Measurements from ENCODE around the gene RAET1L. TPM values are rescaled to one million over a fixed set of nuclear protein-coding genes. Genes with fewer than 3 reads are reported as not detected.

Gene RAET1L
- total RNA-seq, 3 donors from 2014 or later: not detected

- Histone ChIP-seq H3K4me1 (no peaks in the 10 kb centered on the region), H3K27ac (no peak overlapping the region), H3K9me3 (no peaks in the 10 kb centered on the region), H3K36me3 (no peaks in the 10 kb centered on the region), H3K27me3 (peaks cover 0 to 28% of the 10 kb centered on the region in 2 donors), H3K4me3 (no peak overlapping the region)
- intact Hi-C loops (cut with DNase I; ENCODE audit: low total_unique reads): no loop called here
- no peak for DNase-seq (ENCODE audit: low spot score in 2 of 2)
- TF ChIP-seq CTCF (IDR thresholded peaks at IDR 0.05): no peak
- no peak for TF ChIP-seq POLR2AphosphoS5 (IDR thresholded peaks at IDR 0.05)
- no peak for TF ChIP-seq POLR2A (IDR thresholded peaks at IDR 0.05)
Observed at GRCh38 chr6:150043501-150044412, 18.4 kb upstream of the RAET1L start.

GRCh38 chr6:150043096-150043495 is 17.8 kb upstream of the RAET1L start:
- Histone ChIP-seq H3K36me3 (no peaks in the 10 kb centered on the region), H3K9me3 (no peaks in the 10 kb centered on the region), H3K27me3 (peaks cover 0 to 34% of the 10 kb centered on the region in 2 donors), H3K4me3 (no peak overlapping the region), H3K4me1 (no peaks in the 10 kb centered on the region), H3K27ac (no peak overlapping the region)
- DNase-seq (ENCODE audit: low spot score in 2 of 2): no peak
- intact Hi-C loops (cut with DNase I; ENCODE audit: low total_unique reads): no loop called here
- no peak for TF ChIP-seq POLR2AphosphoS5 (IDR thresholded peaks at IDR 0.05)
- TF ChIP-seq POLR2A (IDR thresholded peaks at IDR 0.05): no peak

GRCh38 chr6:150038202-150039062 is 13.1 kb upstream of the RAET1L start:
- Histone ChIP-seq H3K36me3 (no peaks in the 10 kb centered on the region), H3K4me3 (peak overlapping the region in 2 of 3 donors; percentile 34 to 62)

GRCh38 chr6:150037526-150038201 is 12.3 kb upstream of the RAET1L start:
- H3K4me3 ChIP-seq: peak overlapping the region in 2 of 3 donors; percentile 34 to 62
- H3K9me3 ChIP-seq: no peaks in the 10 kb centered on the region
- TF ChIP-seq POLR2A (IDR thresholded peaks at IDR 0.05): no peak
- no peak for TF ChIP-seq CTCF (IDR thresholded peaks at IDR 0.05)
- TF ChIP-seq POLR2AphosphoS5 (IDR thresholded peaks at IDR 0.05): no peak
- H3K27me3 ChIP-seq: peaks cover 3 to 61% of the 10 kb centered on the region in 2 donors
- peaks cover 0 to 5% of the 10 kb centered on the region in 2 donors for H3K4me1 ChIP-seq
- H3K36me3 ChIP-seq: no peaks in the 10 kb centered on the region
- intact Hi-C loops (cut with DNase I; ENCODE audit: low total_unique reads): no loop called here
- no peak for DNase-seq (ENCODE audit: low spot score in 2 of 2)
- H3K27ac ChIP-seq: no peak overlapping the region

More at GRCh38 chr6:150038202-150039062, 13.1 kb upstream of the RAET1L start:
- TF ChIP-seq CTCF (IDR thresholded peaks at IDR 0.05): no peak
- TF ChIP-seq POLR2AphosphoS5 (IDR thresholded peaks at IDR 0.05): no peak
- no peak for TF ChIP-seq POLR2A (IDR thresholded peaks at IDR 0.05)
- intact Hi-C loops (cut with DNase I; ENCODE audit: low total_unique reads): no loop called here
- no peaks in the 10 kb centered on the region for H3K9me3 ChIP-seq
- H3K27me3 ChIP-seq: peaks cover 3 to 61% of the 10 kb centered on the region in 2 donors
- no peak overlapping the region for H3K27ac ChIP-seq
- peak in 1 of 2 donors; percentile 27 for DNase-seq (ENCODE audit: low spot score in 2 of 2)
- peaks cover 0 to 5% of the 10 kb centered on the region in 2 donors for H3K4me1 ChIP-seq

GRCh38 chr6:150036081-150036480 is 10.7 kb upstream of the RAET1L start:
- H3K27ac ChIP-seq: no peak overlapping the region
- DNase-seq (ENCODE audit: low spot score in 2 of 2): no peak
- peaks cover 3 to 54% of the 10 kb centered on the region in 2 donors for H3K27me3 ChIP-seq
- TF ChIP-seq CTCF (IDR thresholded peaks at IDR 0.05) (no peak), POLR2AphosphoS5 (IDR thresholded peaks at IDR 0.05) (no peak)
- H3K36me3 ChIP-seq: no peaks in the 10 kb centered on the region
- no peak overlapping the region for H3K4me3 ChIP-seq
- H3K9me3 ChIP-seq: no peaks in the 10 kb centered on the region
- intact Hi-C loops (cut with DNase I; ENCODE audit: low total_unique reads): no loop called here
- H3K4me1 ChIP-seq: peaks cover 0 to 5% of the 10 kb centered on the region in 2 donors

All from breast epithelium (tissue), 4 donors.